Fibroblast of skin of back (primary cell): Measurements from ENCODE around the gene CCDC78. TPM values are rescaled to one million over a fixed set of nuclear protein-coding genes. Genes with fewer than 3 reads are reported as not detected.

Experiments used
- DNase-seq: peaks from one replicate; pipeline ENCODE4 v3.0.0-alpha.2; 2013
- polyA plus RNA-seq, 2 experiments: library from polyadenylated mRNA; unstranded; fragments of 120-200 nt; gene quantifications; one replicate each; pipeline ENCODE4 v1.2.1, GENCODE V29; 2013; ENCODE audit not compliant: insufficient read length in 2 of 2

The CCDC78 gene
- 1.0 TPM for polyA plus RNA-seq (2013, experiment 1 of 2; ENCODE audit: insufficient read length)
- polyA plus RNA-seq (2013, experiment 2 of 2; ENCODE audit: insufficient read length), result 1.2 TPM

- DNase-seq, result peak; percentile 37
Measured at GRCh38 chr16:726438-727290, at the start of gene CCDC78, which contains the start of gene HAGHL. CCDC78 (minus strand) TSS chr16:726443; CDS start chr16:726367, 76 bp downstream. HAGHL (plus strand) TSS chr16:727106; CDS start chr16:727510, 404 bp downstream.

- DNase-seq, result no peak
Measured at GRCh38 chr16:775236-775796, 49.1 kb upstream of the CCDC78 start.

- DNase-seq, result no peak
Measured at GRCh38 chr16:774086-775001, 48.1 kb upstream of the CCDC78 start.

GRCh38 chr16:772959-773358 is 46.7 kb upstream of the CCDC78 start:
- DNase-seq, result no peak

- no peak for DNase-seq
Measured at GRCh38 chr16:770411-770810, 44.2 kb upstream of the CCDC78 start.

- no peak for DNase-seq
Measured at GRCh38 chr16:769934-770333, 43.7 kb upstream of the CCDC78 start.

- DNase-seq, result no peak
Measured at GRCh38 chr16:769184-769784, 43.0 kb upstream of the CCDC78 start.

GRCh38 chr16:768428-768827 is 42.2 kb upstream of the CCDC78 start:
- DNase-seq, result no peak

GRCh38 chr16:767743-768235 is 41.5 kb upstream of the CCDC78 start:
- no peak for DNase-seq

GRCh38 chr16:766820-767640 is 40.8 kb upstream of the CCDC78 start:
- DNase-seq, result no peak

- DNase-seq, result no peak
Measured at GRCh38 chr16:766008-766819, 40.0 kb upstream of the CCDC78 start.

- no peak for DNase-seq
Measured at GRCh38 chr16:765488-765865, 39.2 kb upstream of the CCDC78 start.

GRCh38 chr16:764848-765487 is 38.7 kb upstream of the CCDC78 start:
- DNase-seq, result no peak

GRCh38 chr16:764184-764750 is 38.0 kb upstream of the CCDC78 start:
- no peak for DNase-seq

- DNase-seq, result no peak
Measured at GRCh38 chr16:763369-764183, 37.3 kb upstream of the CCDC78 start.

- DNase-seq, result no peak
Measured at GRCh38 chr16:762595-763268, 36.5 kb upstream of the CCDC78 start.

GRCh38 chr16:761625-762513 is 35.6 kb upstream of the CCDC78 start:
- DNase-seq, result no peak
